Tibial nerve (tissue), 4 donors: ENCODE data around the gene MLXIPL.
"Not testable (repeated sequence)": the region's sequence is repeated elsewhere in the genome, so short reads cannot be mapped to it uniquely, and the experiment has no call there.

ENCODE experiments used
- CTCF ChIP-seq, 5 experiments: fragments of 200-600 bp in 3 of 5; fragments of 450-650 bp in 2 of 5; sonication (generic) in 3 of 5; IDR thresholded peaks; one replicate each; pipeline ENCODE4 v1.5.1; 2016 to 2019; ENCODE audit warnings: antibody characterized with exemption in 5 of 5, mild to moderate bottlenecking in 3 of 5, moderate library complexity in 2 of 5
- EP300 ChIP-seq, 2 donors: sonication (generic); formaldehyde crosslinking; IDR thresholded peaks; one replicate each; pipeline ENCODE4 v1.6.1; 2017; ENCODE audit warnings: antibody characterized with exemption in 2 of 2, mild to moderate bottlenecking in 1 of 2
- POLR2A ChIP-seq, 2 donors: fragments of 450-650 bp; IDR thresholded peaks; one replicate each; pipeline ENCODE4 v1.6.1; 2017; ENCODE audit warnings: antibody characterized with exemption in 2 of 2, mild to moderate bottlenecking in 2 of 2, moderate library complexity in 2 of 2

- not testable (repeated sequence) for TF ChIP-seq POLR2A, CTCF, EP300 (IDR thresholded peaks at IDR 0.05)
These were observed 9.4 kb downstream of the MLXIPL start for GRCh38 chr7:73614937-73615336.
